Spinal cord (tissue), 10 donors: ENCODE data around the gene TPBG. TPM values are rescaled to one million over a fixed set of nuclear protein-coding genes. Genes with fewer than 3 reads are reported as not detected.

Experiments used
- DNase-seq, 6 donors: peaks; one replicate each; pipeline versions ENCODE4 v3.0.0 to v3.0.0-alpha.2; 2013 to 2015; ENCODE audit warnings: low spot score in 6 of 6, low read depth in 4 of 6
- H3K27ac ChIP-seq: one replicate; pipeline ENCODE4 v1.5.1; 2013; ENCODE audit warnings: low read depth, low read length, control low read depth
- H3K27me3 ChIP-seq: one replicate; pipeline ENCODE4 v1.6.1; 2013; ENCODE audit warnings: low read length; ENCODE audit not compliant: control insufficient read depth, insufficient read depth
- H3K36me3 ChIP-seq: one replicate; pipeline ENCODE4 v1.6.1; 2013; ENCODE audit warnings: low read length; ENCODE audit not compliant: control insufficient read depth, insufficient read depth
- H3K4me1 ChIP-seq: one replicate; pipeline ENCODE4 v1.6.1; 2013; ENCODE audit warnings: low read length; ENCODE audit not compliant: control insufficient read depth, insufficient read depth
- H3K4me3 ChIP-seq: one replicate; pipeline ENCODE4 v1.5.1; 2013; ENCODE audit warnings: low read depth, low read length, control low read depth
- H3K9me3 ChIP-seq: one replicate; pipeline ENCODE4 v1.6.1; 2013; ENCODE audit warnings: low read length; ENCODE audit not compliant: control insufficient read depth, insufficient read depth
- WGBS: methylation state at CpG from one replicate; pipeline ENCODE4 v1.1.5; 2013; ENCODE audit warnings: missing lambda C conversion rate; ENCODE audit not compliant: insufficient coverage; 5-methylcytosine and 5-hydroxymethylcytosine counted together
- polyA plus RNA-seq, 2 donors: library from polyadenylated mRNA; unstranded; fragments of 120-200 nt; gene quantifications; one replicate each; pipeline ENCODE4 v1.2.1, GENCODE V29; 2013; ENCODE audit not compliant: insufficient read length in 2 of 2
- total RNA-seq, 2 donors: library from RNA; depleted of rRNA in 1 of 2; stranded (reverse); fragments of 120-200 nt in 1 of 2; fragments of >200 nt in 1 of 2; gene quantifications; one replicate each; pipeline versions ENCODE4 v1.2.3 to v1.2.4, GENCODE V29; 2013 to 2014
- donor health status: healthy.

TPBG gene
- total and polyA plus RNA-seq, 4 donors = 17.7 to 29.0 (median 22.8) TPM

DNA sequence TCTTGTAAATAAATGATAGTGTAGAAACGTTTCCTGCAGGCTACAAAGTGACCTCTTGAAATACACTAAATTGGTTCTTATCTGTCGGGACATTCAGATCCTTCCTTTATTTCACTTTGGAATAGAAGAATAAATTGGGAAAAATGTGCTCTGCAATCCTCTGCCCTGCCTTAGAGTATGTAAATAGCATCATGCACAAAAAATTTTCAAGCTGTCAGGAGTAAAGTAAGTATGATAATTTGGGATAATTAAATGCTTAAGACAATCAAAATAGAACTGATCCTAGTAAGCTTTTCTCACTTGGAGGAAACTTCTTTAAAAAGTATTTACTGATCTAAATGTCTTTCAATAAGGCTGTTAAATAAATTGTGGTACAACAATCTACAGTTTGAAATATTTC, 3.1 kb upstream of the TPBG start:
- Histone ChIP-seq H3K27me3 (peaks cover 24% of the 10 kb centered on the region), H3K4me1 (peaks cover 27% of the 10 kb centered on the region), H3K27ac (no peak overlapping the region), H3K36me3 (no peaks in the 10 kb centered on the region), H3K9me3 (no peaks in the 10 kb centered on the region), H3K4me3 (no peak overlapping the region)
- no CpG with 5 or more reads among the region's 2 CpGs for WGBS
- no peak for DNase-seq

DNA sequence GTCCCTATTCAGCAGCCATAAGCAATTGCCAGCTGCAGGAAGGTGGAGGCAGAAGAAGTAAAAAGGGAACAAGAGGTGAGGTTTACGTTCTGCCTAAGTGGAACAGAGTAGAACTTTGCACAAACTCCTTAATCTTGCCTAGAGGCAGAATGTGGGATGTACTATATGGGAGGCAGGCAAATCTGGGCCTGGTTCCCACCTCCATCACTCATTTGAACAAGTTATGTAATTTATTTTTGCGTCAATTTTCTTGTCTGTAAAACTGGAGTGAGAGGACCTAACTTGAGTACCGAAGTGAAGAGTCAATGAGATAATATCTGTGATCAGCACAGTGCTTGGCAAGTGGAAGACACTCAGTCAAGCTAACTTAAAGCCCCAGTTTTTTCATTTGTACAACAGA, 2.0 kb upstream of the TPBG start:
- Histone ChIP-seq H3K27me3 (peaks cover 32% of the 10 kb centered on the region), H3K9me3 (no peaks in the 10 kb centered on the region), H3K4me3 (no peak overlapping the region), H3K27ac (no peak overlapping the region), H3K4me1 (peaks cover 29% of the 10 kb centered on the region), H3K36me3 (no peaks in the 10 kb centered on the region)
- no peak for DNase-seq
- 90% methylated on average over 2 of the region's 3 CpGs for WGBS

DNA sequence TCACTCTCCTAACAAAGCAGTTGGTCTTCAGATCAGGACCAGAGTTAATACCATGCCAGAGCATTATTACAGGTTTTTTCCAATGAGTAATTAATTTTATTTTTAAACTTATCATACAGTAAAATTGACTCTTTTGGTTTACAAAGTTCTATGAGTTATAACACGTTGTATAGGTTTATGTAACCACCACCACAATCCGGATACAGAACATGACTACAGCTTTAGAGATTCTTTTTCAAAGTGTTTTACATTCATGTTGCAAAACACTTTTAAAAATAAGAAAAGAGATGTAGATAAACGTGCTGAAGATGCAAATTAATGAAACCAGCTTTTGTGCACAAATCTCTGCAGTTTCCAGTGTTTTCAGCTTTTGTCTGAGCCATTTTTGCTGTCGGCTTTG, 1.5 kb upstream of the TPBG start:
- 20% methylated on average over 1 of the region's 4 CpGs for WGBS
- peak overlapping the region; percentile 83 for H3K4me3 ChIP-seq
- no peaks in the 10 kb centered on the region for H3K9me3 ChIP-seq
- peaks cover 29% of the 10 kb centered on the region for H3K4me1 ChIP-seq
- peaks cover 32% of the 10 kb centered on the region for H3K27me3 ChIP-seq
- H3K27ac ChIP-seq = no peak overlapping the region
- no peak for DNase-seq
- no peaks in the 10 kb centered on the region for H3K36me3 ChIP-seq

DNA sequence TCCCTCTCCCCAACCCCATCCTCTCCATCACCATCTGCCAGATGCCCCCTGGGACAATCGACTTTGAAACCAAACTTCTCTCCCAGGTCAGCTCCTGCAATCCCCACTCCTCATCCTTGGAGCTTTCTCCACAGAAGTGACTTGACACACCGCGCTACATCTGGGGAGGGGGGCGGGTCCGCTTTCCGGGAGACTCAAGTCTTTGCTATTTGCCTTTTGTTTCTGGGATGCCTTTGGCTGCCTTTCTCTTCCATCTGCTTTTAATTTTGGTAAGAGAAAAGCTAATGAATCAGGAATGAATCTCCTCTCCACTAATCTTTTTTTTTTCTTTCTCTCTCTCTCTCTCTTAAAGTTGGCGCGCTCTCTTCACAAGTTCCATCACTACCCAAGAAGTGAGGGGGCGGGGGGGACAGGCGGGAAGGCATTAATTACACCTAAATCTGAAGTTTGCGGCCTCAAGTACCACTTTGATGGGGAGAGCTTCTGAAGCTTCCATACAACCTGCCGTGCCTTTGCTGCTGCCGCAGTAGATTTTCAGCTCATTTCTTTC, 664 bp upstream of the TPBG start:
- WGBS = 0% methylated on average over 6 of the region's 13 CpGs
- peaks cover 32% of the 10 kb centered on the region for H3K27me3 ChIP-seq
- H3K36me3 ChIP-seq = no peaks in the 10 kb centered on the region
- DNase-seq = peak in 3 of 6 donors; percentile 4 to 57 (median 18)
- H3K4me3 ChIP-seq = peak overlapping the region; percentile 83
- H3K9me3 ChIP-seq = no peaks in the 10 kb centered on the region
- H3K27ac ChIP-seq = peak overlapping the region; percentile 85
- peaks cover 29% of the 10 kb centered on the region for H3K4me1 ChIP-seq

DNA sequence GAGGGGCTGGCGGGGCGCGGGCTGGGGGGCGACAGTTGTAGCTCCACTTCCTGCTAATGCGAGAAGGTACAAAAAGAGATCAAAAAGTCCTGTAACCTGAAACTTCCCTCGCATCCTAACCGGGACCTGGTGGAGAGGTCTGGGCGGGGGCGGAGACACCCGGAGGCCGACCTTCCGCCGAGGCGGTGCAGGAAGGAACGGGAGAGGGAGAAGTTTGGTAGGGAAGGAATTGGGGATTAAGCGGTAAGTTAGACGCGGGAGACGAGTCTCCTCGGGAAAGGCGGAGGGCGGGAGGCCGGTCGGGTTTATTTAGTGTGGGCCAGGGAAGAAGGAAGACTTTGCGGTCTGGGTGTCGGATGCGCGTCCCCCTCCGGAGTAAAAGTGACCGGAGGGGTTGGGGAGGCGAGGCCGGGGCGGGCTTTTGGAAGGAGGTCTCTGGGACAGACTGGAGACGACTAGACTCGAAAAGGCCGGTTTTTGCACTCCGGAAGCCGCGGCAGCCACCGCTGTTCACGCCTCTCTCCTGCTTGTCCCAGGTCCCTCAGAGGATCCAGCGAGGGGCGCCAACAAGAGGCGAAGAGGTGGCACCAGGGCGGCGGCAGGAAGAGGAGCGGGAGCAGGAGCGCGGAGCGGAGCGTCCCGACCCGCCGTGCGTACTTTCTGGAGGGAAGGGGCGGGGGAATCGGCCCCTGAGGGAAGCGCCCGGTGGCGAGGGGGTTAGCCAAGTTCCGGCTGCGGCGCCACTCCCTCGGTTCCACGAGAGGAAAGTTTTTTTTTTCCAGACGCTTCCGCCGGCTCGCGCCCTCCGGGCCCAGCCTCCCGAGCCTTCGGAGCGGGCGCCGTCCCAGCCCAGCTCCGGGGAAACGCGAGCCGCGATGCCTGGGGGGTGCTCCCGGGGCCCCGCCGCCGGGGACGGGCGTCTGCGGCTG, 734 bp downstream of the TPBG start:
- Histone ChIP-seq H3K4me1 (peaks cover 29% of the 10 kb centered on the region), H3K4me3 (peak overlapping the region; percentile 83), H3K27me3 (peaks cover 32% of the 10 kb centered on the region), H3K9me3 (no peaks in the 10 kb centered on the region), H3K27ac (peak overlapping the region; percentile 85), H3K36me3 (no peaks in the 10 kb centered on the region)
- DNase-seq = peak in 5 of 6 donors; percentile 20 to 66 (median 33)
- WGBS = under 1% methylated on average over 87 of the region's 88 CpGs

DNA sequence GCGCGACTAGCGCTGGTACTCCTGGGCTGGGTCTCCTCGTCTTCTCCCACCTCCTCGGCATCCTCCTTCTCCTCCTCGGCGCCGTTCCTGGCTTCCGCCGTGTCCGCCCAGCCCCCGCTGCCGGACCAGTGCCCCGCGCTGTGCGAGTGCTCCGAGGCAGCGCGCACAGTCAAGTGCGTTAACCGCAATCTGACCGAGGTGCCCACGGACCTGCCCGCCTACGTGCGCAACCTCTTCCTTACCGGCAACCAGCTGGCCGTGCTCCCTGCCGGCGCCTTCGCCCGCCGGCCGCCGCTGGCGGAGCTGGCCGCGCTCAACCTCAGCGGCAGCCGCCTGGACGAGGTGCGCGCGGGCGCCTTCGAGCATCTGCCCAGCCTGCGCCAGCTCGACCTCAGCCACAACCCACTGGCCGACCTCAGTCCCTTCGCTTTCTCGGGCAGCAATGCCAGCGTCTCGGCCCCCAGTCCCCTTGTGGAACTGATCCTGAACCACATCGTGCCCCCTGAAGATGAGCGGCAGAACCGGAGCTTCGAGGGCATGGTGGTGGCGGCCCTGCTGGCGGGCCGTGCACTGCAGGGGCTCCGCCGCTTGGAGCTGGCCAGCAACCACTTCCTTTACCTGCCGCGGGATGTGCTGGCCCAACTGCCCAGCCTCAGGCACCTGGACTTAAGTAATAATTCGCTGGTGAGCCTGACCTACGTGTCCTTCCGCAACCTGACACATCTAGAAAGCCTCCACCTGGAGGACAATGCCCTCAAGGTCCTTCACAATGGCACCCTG, 1.6 kb downstream of the TPBG start:
- Histone ChIP-seq H3K4me3 (peak overlapping the region; percentile 83), H3K27me3 (peaks cover 32% of the 10 kb centered on the region), H3K27ac (peak overlapping the region; percentile 85), H3K36me3 (no peaks in the 10 kb centered on the region), H3K4me1 (peaks cover 29% of the 10 kb centered on the region), H3K9me3 (no peaks in the 10 kb centered on the region)
- peak in 4 of 6 donors; percentile 6 to 59 (median 33) for DNase-seq
- WGBS = 4% methylated on average over 67 of the region's 67 CpGs

DNA sequence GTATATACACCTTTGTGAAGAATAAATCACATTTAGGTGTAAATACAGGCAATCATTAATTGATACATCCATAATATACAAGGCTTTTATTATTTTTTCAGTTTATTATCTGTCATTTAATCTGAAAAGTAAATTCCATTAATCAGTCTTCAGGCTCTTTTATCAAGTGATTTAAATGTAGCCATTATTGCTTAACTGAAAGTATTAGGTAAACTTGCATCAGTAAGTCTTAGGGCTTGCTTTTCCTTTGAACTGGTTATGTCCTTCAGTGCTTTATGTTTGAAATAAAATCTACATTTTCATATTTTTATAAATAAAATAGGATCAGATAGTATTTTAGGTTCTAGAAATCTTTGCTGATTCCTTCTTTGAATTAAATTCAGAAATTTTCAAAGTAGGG, 4.1 kb downstream of the TPBG start:
- peaks cover 29% of the 10 kb centered on the region for H3K4me1 ChIP-seq
- no peak overlapping the region for H3K4me3 ChIP-seq
- no peaks in the 10 kb centered on the region for H3K9me3 ChIP-seq
- no peak for DNase-seq
- H3K36me3 ChIP-seq = no peaks in the 10 kb centered on the region
- H3K27me3 ChIP-seq = peaks cover 28% of the 10 kb centered on the region
- no peak overlapping the region for H3K27ac ChIP-seq

DNA sequence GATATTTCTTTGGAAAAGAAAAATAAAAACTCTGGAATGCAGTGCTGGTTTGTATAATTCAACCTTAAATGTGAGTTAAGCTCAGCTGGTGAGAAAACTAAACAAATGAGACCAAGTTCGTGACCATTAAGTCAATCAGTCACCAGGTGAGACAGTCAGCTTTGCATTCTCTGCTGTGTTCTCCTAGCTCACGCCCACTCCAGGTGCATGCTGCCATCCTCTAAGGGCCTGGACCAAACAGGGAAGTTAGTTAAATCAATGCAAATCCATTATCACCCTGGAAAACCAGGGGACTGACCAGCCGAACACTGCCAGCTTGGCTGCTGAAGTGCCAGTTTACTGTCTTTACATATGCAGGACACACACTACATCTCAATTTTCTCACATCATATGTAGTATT, 7.2 kb downstream of the TPBG start:
- 96% methylated on average over 2 of the region's 3 CpGs for WGBS
- no peak overlapping the region for H3K27ac ChIP-seq
- DNase-seq = no peak
- no peaks in the 10 kb centered on the region for H3K36me3 ChIP-seq
- H3K9me3 ChIP-seq = no peaks in the 10 kb centered on the region
- no peak overlapping the region for H3K4me3 ChIP-seq
- H3K4me1 ChIP-seq = peaks cover under 1% of the 10 kb centered on the region
- H3K27me3 ChIP-seq = peaks cover 6% of the 10 kb centered on the region

DNA sequence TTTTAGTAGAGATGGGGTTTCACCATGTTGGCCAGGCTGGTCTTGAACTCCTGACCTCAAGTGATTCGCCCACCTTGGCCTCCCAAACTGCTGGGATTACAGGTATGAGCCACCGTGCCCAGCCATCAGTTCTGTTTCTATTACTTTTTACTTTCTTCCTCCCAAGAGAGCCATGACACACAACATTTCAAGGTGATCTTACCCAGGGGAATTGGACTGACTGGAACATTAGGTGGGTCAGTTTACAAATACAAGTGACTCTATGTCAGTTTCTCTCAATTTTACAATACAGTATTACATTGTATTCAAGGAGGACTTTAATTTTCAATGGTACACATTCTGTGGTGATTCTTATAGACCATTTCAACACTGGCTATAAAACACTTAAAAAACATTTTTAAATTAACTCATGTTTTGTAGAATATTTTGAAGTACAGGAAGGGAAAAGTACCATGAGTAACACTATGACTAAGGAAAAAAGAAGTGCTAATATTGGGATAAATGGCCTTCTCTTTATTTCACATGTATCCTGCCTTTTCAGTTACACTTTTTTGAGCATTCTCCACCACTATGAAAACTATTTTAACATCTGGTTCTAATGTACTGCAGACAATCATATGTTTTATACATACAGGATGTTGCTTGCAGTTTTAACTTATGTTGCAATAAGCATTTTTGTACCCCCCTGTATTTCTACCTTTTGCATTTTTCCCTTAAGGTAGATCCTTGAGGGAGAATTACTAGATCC, 8.4 kb downstream of the TPBG start:
- H3K9me3 ChIP-seq = no peaks in the 10 kb centered on the region
- H3K36me3 ChIP-seq = no peaks in the 10 kb centered on the region
- no peak overlapping the region for H3K4me3 ChIP-seq
- no peak overlapping the region for H3K27ac ChIP-seq
- DNase-seq = no peak
- no peaks in the 10 kb centered on the region for H3K27me3 ChIP-seq
- WGBS = 83% methylated on average over 1 of the region's 2 CpGs
- H3K4me1 ChIP-seq = no peaks in the 10 kb centered on the region
